K562 (cell line): ENCODE measurements around the gene ZC3H6. TPM values are rescaled to one million over a fixed set of nuclear protein-coding genes. Genes with fewer than 3 reads are reported as not detected.
A peak's percentile ranks its signal among the peaks of the same experiment; 100 is the strongest.

Experiments
- BRF1 ChIP-seq: IDR thresholded peaks from 3 replicates; pipeline ENCODE4 v1.6.1; 2011; ENCODE audit warnings: borderline replicate concordance, mild to moderate bottlenecking; ENCODE audit not compliant: insufficient read length; ENCODE audit errors: extremely low read depth
- HINFP ChIP-seq: fragments of 450-650 bp; conservative IDR thresholded peaks from 2 replicates; pipeline ENCODE4 v1.6.1; 2016; ENCODE audit warnings: missing genetic modification characterization, low read depth, mild to moderate bottlenecking, control low read depth, missing compliant biosample characterization
- NCOR1 ChIP-seq: fragments of 450-650 bp; IDR thresholded peaks from 2 replicates; pipeline ENCODE4 v1.6.1; 2016; ENCODE audit warnings: mild to moderate bottlenecking, moderate library complexity
- REST ChIP-seq, 2 experiments: fragments of 450-650 bp; formaldehyde crosslinking in 1 of 2; IDR thresholded peaks; 2 replicates each; pipeline versions ENCODE4 v1.4.0 to v1.6.1; 2014 to 2020; ENCODE audit warnings: mild to moderate bottlenecking in 2 of 2, borderline replicate concordance in 1 of 2, low read depth in 1 of 2
- SOX6 ChIP-seq: fragments of 450-650 bp; IDR thresholded peaks from 2 replicates; pipeline ENCODE4 v1.6.1; 2014; ENCODE audit warnings: mild to moderate bottlenecking
- SP1 ChIP-seq: sonication (generic); formaldehyde crosslinking; IDR thresholded peaks from 2 replicates; pipeline ENCODE4 v1.8.1; 2022; ENCODE audit warnings: mild to moderate bottlenecking, missing genetic modification reagents
- SRSF1 ChIP-seq: fragments of 200-400 bp; formaldehyde crosslinking; IDR thresholded peaks from 2 replicates; pipeline ENCODE4 v1.6.1; 2017; ENCODE audit warnings: mild to moderate bottlenecking, low read depth, low read length, moderate library complexity
- XRCC4 ChIP-seq: IDR thresholded peaks from one replicate; pipeline ENCODE4 v1.6.1; 2011; ENCODE audit not compliant: insufficient read depth, insufficient read length; ENCODE audit errors: extremely low read depth
- ZNF143 ChIP-seq: sonication (generic); formaldehyde crosslinking; IDR thresholded peaks from 2 replicates; pipeline ENCODE4 v1.9.0; 2022; ENCODE audit warnings: mild to moderate bottlenecking, missing genetic modification reagents
- ZNF609 ChIP-seq: sonication (generic); formaldehyde crosslinking; IDR thresholded peaks from 2 replicates; pipeline ENCODE4 v1.8.1; 2023; ENCODE audit warnings: missing genetic modification reagents, mild to moderate bottlenecking, borderline replicate concordance
- ZNF668 ChIP-seq: fragments of 250-450 bp; sonication (Bioruptor Pico); IDR thresholded peaks from 2 replicates; pipeline ENCODE4 v1.8.0; 2022; ENCODE audit warnings: mild to moderate bottlenecking, inconsistent platforms
- ZSCAN29 ChIP-seq: fragments of 450-650 bp; IDR thresholded peaks from 2 replicates; pipeline ENCODE4 v1.6.1; 2017
- polyA plus RNA-seq, 8 experiments: library from polyadenylated mRNA; depleted of rRNA in 4 of 8; stranded (reverse) in 5 of 8; unstranded in 3 of 8; fragments of >200 nt; fragmentation: Nextera tagmentation in 2 of 8; fragmentation: Illumina TruSeq in 1 of 8; extraction: Ambion mirVana in 2 of 8; extraction: Trizol in 1 of 8; gene quantifications; 2 replicates each; pipeline versions ENCODE4 v1.2.1 to v1.2.3, GENCODE V29; 2011 to 2014; ENCODE audit warnings: inconsistent platforms in 1 of 8, missing spikeins in 1 of 8
- total RNA-seq, 7 experiments: library from RNA; depleted of rRNA in 6 of 7; stranded (reverse); fragments of >200 nt in 6 of 7; fragmentation: Illumina TruSeq in 2 of 7; extraction: Trizol in 2 of 7; gene quantifications; 2 replicates each; pipeline versions ENCODE4 v1.2.1 to v1.2.3, GENCODE V29; 2011 to 2021; ENCODE audit warnings: low replicate concordance in 1 of 7

ZC3H6 gene
- total and polyA plus RNA-seq, 9 of the 15 experiments (the other 6 are each of a cell fraction or from before 2014, with no cell fraction given) = 0.45 to 1.9 (median 1.5) TPM

- no peak for TF ChIP-seq REST (IDR thresholded peaks at IDR 0.05; ENCODE audit: borderline replicate concordance)
- TF ChIP-seq REST (CRISPR knock-in tag; IDR thresholded peaks at IDR 0.05; ENCODE audit: low read depth) = no peak
- no peak for TF ChIP-seq ZNF609
- no peak for TF ChIP-seq SOX6
- no peak for TF ChIP-seq ZNF143 (CRISPR knock-in tag)
- TF ChIP-seq BRF1 = no peak
- no peak for TF ChIP-seq ZSCAN29
- TF ChIP-seq SRSF1 = no peak
- TF ChIP-seq ZNF668 (CRISPR knock-in tag) = no peak
- TF ChIP-seq NCOR1 = peak; percentile 59
- no peak for TF ChIP-seq HINFP (tag)
- TF ChIP-seq SP1 (CRISPR knock-in tag) = no peak
- no peak for TF ChIP-seq XRCC4
These were observed 733 bp downstream of the ZC3H6 start (continued) for GRCh38 chr2:112275887-112276773.
